MM.1S (cell line): ENCODE data around the gene PLXND1.

Experiments
- DNase-seq: peaks from one replicate; pipeline ENCODE4 v3.0.0-alpha.2; 2015
- H2AFZ ChIP-seq: fragments of 300-600 bp; sonication (generic); 2 replicates; pipeline ENCODE4 v1.6.0; 2016; ENCODE audit warnings: antibody characterized with exemption, low read length
- H3F3A ChIP-seq: fragments of 300-600 bp; sonication (generic); 2 replicates; pipeline ENCODE4 v1.6.1; 2016; ENCODE audit warnings: mild to moderate bottlenecking, antibody characterized with exemption, low read length, moderate library complexity, mixed read lengths; ENCODE audit not compliant: insufficient read depth
- H3K27ac ChIP-seq: fragments of 300-600 bp; sonication (generic); 2 replicates; pipeline ENCODE4 v1.5.1; 2016; ENCODE audit warnings: mild to moderate bottlenecking, low read length
- H3K27me3 ChIP-seq: fragments of 300-600 bp; sonication (generic); replicated peaks from 2 replicates; pipeline ENCODE4 v1.6.0; 2016; ENCODE audit warnings: low read length; ENCODE audit not compliant: insufficient read depth
- H3K36me3 ChIP-seq: fragments of 300-600 bp; sonication (generic); replicated peaks from 2 replicates; pipeline ENCODE4 v1.6.1; 2016; ENCODE audit warnings: mild to moderate bottlenecking, low read length, mixed read lengths; ENCODE audit not compliant: insufficient read depth
- H3K4me1 ChIP-seq: fragments of 300-600 bp; sonication (generic); 2 replicates; pipeline ENCODE4 v1.6.1; 2016; ENCODE audit warnings: low read length, mixed read lengths
- H3K4me2 ChIP-seq: fragments of 300-600 bp; sonication (generic); 2 replicates; pipeline ENCODE4 v1.6.0; 2016; ENCODE audit warnings: low read depth, low read length
- H3K4me3 ChIP-seq: fragments of 300-600 bp; sonication (generic); 2 replicates; pipeline ENCODE4 v1.5.1; 2016; ENCODE audit warnings: low read length, mixed read lengths
- H3K79me2 ChIP-seq: fragments of 300-600 bp; sonication (generic); 2 replicates; pipeline ENCODE4 v1.6.1; 2016; ENCODE audit warnings: mixed run types, low read length, mixed read lengths
- H3K9ac ChIP-seq: fragments of 300-600 bp; sonication (generic); 2 replicates; pipeline ENCODE4 v1.6.1; 2016; ENCODE audit warnings: low read length, mixed read lengths
- H3K9me2 ChIP-seq: fragments of 300-600 bp; sonication (generic); replicated peaks from 2 replicates; pipeline ENCODE4 v1.6.1; 2016; ENCODE audit warnings: mild to moderate bottlenecking, low read length, mixed read lengths; ENCODE audit not compliant: insufficient read depth
- H3K9me3 ChIP-seq: fragments of 300-600 bp; sonication (generic); replicated peaks from 2 replicates; pipeline ENCODE4 v1.6.1; 2016; ENCODE audit warnings: mild to moderate bottlenecking, low read length, mixed read lengths; ENCODE audit not compliant: insufficient read depth
- H4K20me1 ChIP-seq: fragments of 300-600 bp; sonication (generic); 2 replicates; pipeline ENCODE4 v1.6.1; 2016; ENCODE audit warnings: mild to moderate bottlenecking, low read length, moderate library complexity, mixed read lengths; ENCODE audit not compliant: insufficient read depth
- EZH2 ChIP-seq: fragments of 300-600 bp; sonication (generic); optimal IDR thresholded peaks from 2 replicates; pipeline ENCODE3; 2017; ENCODE audit warnings: low read depth, mild to moderate bottlenecking, antibody characterized with exemption, low read length, mixed read lengths
- EZH2phosphoT487 ChIP-seq: fragments of 300-600 bp; sonication (generic); IDR thresholded peaks from 2 replicates; pipeline ENCODE4 v1.6.1; 2018; ENCODE audit warnings: antibody characterized with exemption, low read length
- TF ChIP-seq, protein P1 (sequence below): fragments of 300-600 bp; sonication (generic); IDR thresholded peaks from 2 replicates; pipeline ENCODE4 v1.5.1; 2016; ENCODE audit warnings: antibody characterized with exemption, low read length, mixed read lengths

PLXND1 gene

GRCh38 chr3:129592381-129593131 lies 13.9 kb downstream of the PLXND1 start:
- Histone ChIP-seq H3K4me3 (no peak overlapping the region), H3K27me3 (no peaks in the 10 kb centered on the region), H4K20me1 (no peaks in the 10 kb centered on the region), H3K4me1 (no peaks in the 10 kb centered on the region; the same call in 1 of the 2 replicates), H2AFZ (no peak overlapping the region), H3K9me2 (no peaks in the 10 kb centered on the region), H3K36me3 (no peaks in the 10 kb centered on the region), H3K9me3 (no peaks in the 10 kb centered on the region), H3K9ac (no peak overlapping the region), H3K79me2 (no peaks in the 10 kb centered on the region), H3F3A (no peaks in the 10 kb centered on the region), H3K27ac (no peak overlapping the region), H3K4me2 (no peak overlapping the region)
- TF ChIP-seq EZH2phosphoT487 (no peak), EZH2 (no peak)
- TF ChIP-seq, protein P1, sequence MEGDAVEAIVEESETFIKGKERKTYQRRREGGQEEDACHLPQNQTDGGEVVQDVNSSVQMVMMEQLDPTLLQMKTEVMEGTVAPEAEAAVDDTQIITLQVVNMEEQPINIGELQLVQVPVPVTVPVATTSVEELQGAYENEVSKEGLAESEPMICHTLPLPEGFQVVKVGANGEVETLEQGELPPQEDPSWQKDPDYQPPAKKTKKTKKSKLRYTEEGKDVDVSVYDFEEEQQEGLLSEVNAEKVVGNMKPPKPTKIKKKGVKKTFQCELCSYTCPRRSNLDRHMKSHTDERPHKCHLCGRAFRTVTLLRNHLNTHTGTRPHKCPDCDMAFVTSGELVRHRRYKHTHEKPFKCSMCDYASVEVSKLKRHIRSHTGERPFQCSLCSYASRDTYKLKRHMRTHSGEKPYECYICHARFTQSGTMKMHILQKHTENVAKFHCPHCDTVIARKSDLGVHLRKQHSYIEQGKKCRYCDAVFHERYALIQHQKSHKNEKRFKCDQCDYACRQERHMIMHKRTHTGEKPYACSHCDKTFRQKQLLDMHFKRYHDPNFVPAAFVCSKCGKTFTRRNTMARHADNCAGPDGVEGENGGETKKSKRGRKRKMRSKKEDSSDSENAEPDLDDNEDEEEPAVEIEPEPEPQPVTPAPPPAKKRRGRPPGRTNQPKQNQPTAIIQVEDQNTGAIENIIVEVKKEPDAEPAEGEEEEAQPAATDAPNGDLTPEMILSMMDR = no peak
- no peak for DNase-seq

DNA sequence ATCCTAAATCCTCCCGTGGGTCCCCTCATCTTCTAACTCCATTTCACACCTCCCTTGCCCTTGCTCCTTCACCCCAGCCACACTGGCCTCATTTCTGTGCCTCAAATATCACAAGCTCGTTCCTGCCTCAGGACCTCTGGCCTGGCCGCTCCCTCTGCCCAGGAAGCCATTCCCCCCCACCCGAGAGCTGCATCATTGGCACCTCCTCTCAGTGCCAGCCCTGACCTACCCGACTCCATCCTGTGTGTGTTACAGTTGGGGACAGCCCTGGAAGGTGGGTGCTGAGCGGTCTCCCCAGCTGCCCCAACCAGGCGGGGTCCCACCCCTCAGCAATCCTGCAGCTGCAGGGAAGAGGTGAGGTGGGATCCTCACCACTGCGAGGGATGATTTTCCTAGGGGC lies 14.5 kb downstream of the PLXND1 start:
- Histone ChIP-seq H3K9ac (no peak overlapping the region), H3K79me2 (no peaks in the 10 kb centered on the region), H3K4me3 (no peak overlapping the region), H3F3A (no peaks in the 10 kb centered on the region), H3K9me2 (no peaks in the 10 kb centered on the region), H3K4me2 (no peak overlapping the region), H4K20me1 (no peaks in the 10 kb centered on the region), H2AFZ (no peak overlapping the region), H3K27me3 (no peaks in the 10 kb centered on the region), H3K27ac (no peak overlapping the region), H3K36me3 (no peaks in the 10 kb centered on the region), H3K4me1 (no peaks in the 10 kb centered on the region; the same call in 1 of the 2 replicates), H3K9me3 (no peaks in the 10 kb centered on the region)
- no peak for DNase-seq
- no peak for TF ChIP-seq EZH2
- TF ChIP-seq, protein P1 = no peak

GRCh38 chr3:129590215-129590614 lies 16.3 kb downstream of the PLXND1 start:
- TF ChIP-seq EZH2 (no peak), EZH2phosphoT487 (no peak)
- TF ChIP-seq, protein P1 = no peak
- H3K9me2 ChIP-seq = no peaks in the 10 kb centered on the region
- no peak overlapping the region for H3K4me3 ChIP-seq
- no peak overlapping the region for H3K4me2 ChIP-seq
- no peaks in the 10 kb centered on the region for H3K27me3 ChIP-seq
- no peak overlapping the region for H2AFZ ChIP-seq
- no peak overlapping the region for H3K27ac ChIP-seq
- DNase-seq = no peak
- H4K20me1 ChIP-seq = no peaks in the 10 kb centered on the region
- no peaks in the 10 kb centered on the region for H3K9me3 ChIP-seq
- H3K79me2 ChIP-seq = no peaks in the 10 kb centered on the region
- H3K4me1 ChIP-seq = no peaks in the 10 kb centered on the region; the same call in 1 of the 2 replicates
- H3F3A ChIP-seq = no peaks in the 10 kb centered on the region
- H3K36me3 ChIP-seq = no peaks in the 10 kb centered on the region
- H3K9ac ChIP-seq = no peak overlapping the region
